Measurements from ENCODE around the gene NRCAM. TPM values are rescaled to one million over a fixed set of nuclear protein-coding genes. Genes with fewer than 3 reads are reported as not detected.

Gene NRCAM
- total RNA-seq, 4 donors from 2014 or later = 0.77 to 30.3 (median 2.0) TPM; not detected in 1

DNA sequence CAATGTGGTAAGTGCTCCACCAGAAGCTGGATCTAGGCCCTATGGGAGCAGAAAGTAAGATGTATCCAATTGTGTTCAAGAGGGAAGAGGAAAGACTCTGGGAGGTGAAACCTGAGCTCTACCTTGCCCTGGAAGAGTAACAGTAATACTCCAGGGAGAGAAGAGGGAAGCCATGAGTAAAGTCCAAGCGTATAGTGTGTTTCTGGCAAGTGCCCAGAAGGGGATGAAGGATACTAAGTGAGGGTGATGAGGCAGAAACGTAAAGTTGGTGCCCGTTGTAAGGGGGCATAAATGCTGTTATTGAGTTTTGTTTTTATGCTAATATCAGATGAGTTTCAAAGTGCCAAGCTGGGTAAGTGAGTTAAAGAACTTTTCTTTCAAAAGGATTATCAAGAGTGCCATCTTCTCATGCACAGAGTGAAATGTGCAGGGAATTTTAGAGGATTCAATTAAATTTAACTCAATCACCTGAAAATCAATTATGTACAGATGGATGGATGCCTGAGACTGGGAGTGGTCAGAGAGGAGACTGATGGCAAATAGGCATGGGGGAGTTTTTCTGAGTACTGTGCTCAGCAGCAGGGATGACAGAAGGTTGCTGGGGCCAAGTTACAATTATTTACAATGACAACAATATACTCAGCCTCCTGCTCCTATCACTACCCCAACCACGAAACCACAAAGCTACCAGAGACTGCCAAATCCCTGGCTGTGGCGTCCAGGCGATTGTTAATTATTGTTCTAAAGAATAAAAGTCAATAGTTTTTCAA lies 202.8 kb downstream of the NRCAM start:
- TF ChIP-seq CTCF (IDR thresholded peaks at IDR 0.05) = no peak
- no peak for TF ChIP-seq POLR2A (IDR thresholded peaks at IDR 0.05)
- Histone ChIP-seq H3K9me3 (no peaks in the 10 kb centered on the region), H3K27ac (no peak overlapping the region), H3K4me1 (no peaks in the 10 kb centered on the region), H3K36me3 (no peaks in the 10 kb centered on the region), H3K4me3 (no peak overlapping the region), H3K27me3 (no peaks in the 10 kb centered on the region)
- no peak for DNase-seq
- intact Hi-C loops (cut with DNase I; ENCODE audit: low total_unique reads) = no loop called here

DNA sequence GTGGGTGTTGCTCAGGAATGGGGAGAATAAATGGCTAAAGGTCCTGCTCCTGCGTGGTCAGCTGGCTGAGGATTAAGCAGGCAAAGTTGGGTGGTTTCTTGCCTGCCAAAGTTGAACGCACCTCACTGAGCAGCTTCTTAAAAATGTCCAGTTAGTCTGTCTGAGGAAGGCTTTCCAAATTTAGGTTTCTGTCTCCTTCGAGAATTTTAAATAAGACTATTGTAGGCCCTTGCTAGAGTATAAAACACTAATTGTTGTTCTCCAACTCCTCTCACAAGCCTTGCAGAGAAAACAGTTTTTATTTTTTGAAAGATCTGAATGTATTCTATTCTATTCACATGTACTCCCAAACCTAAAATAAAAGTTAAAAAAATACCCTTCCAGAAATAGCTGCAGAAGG lies 204.1 kb downstream of the NRCAM start:
- Histone ChIP-seq H3K9me3 (no peaks in the 10 kb centered on the region), H3K4me3 (no peak overlapping the region), H3K4me1 (no peaks in the 10 kb centered on the region), H3K36me3 (no peaks in the 10 kb centered on the region), H3K27ac (no peak overlapping the region), H3K27me3 (no peaks in the 10 kb centered on the region)
- no peak for DNase-seq
- intact Hi-C loops (cut with DNase I; ENCODE audit: low total_unique reads) = no loop called here
- TF ChIP-seq POLR2A (IDR thresholded peaks at IDR 0.05) (no peak), CTCF (IDR thresholded peaks at IDR 0.05) (no peak)

GRCh38 chr7:108251700-108252099 lies 204.5 kb downstream of the NRCAM start:
- intact Hi-C loops (cut with DNase I; ENCODE audit: low total_unique reads) = no loop called here
- no peak for DNase-seq
- no peak for TF ChIP-seq POLR2A (IDR thresholded peaks at IDR 0.05)
- no peak for TF ChIP-seq CTCF (IDR thresholded peaks at IDR 0.05)

DNA sequence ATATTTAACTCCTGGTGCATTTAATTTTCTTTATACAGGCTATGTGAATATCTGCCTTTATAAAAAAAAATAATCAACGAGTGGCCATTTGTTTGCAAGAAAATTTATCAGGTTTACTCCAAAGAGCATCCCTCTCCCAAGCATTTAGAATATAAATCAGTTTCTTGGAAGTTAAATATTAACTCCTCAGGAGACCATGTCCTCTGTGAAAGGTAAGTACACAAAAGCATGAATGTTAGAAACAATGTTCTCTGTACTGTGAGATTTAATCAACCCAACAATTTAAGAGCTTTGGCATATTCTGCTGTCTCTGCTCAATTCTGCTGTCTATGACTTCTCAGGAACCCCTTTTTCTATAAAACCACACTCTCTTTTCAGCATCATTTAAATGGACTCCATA lies 206.8 kb downstream of the NRCAM start:
- Histone ChIP-seq H3K27me3 (no peaks in the 10 kb centered on the region), H3K4me3 (no peak overlapping the region), H3K27ac (no peak overlapping the region), H3K9me3 (no peaks in the 10 kb centered on the region), H3K36me3 (no peaks in the 10 kb centered on the region), H3K4me1 (no peaks in the 10 kb centered on the region)
- intact Hi-C loops (cut with DNase I; ENCODE audit: low total_unique reads) = no loop called here
- no peak for TF ChIP-seq POLR2A (IDR thresholded peaks at IDR 0.05)
- no peak for TF ChIP-seq CTCF (IDR thresholded peaks at IDR 0.05)
- DNase-seq = no peak

More at GRCh38 chr7:108251700-108252099, 204.5 kb downstream of the NRCAM start:
- H3K27me3 ChIP-seq = no peaks in the 10 kb centered on the region
- H3K36me3 ChIP-seq = no peaks in the 10 kb centered on the region
- H3K9me3 ChIP-seq = no peaks in the 10 kb centered on the region
- no peaks in the 10 kb centered on the region for H3K4me1 ChIP-seq
- H3K27ac ChIP-seq = no peak overlapping the region
- H3K4me3 ChIP-seq = no peak overlapping the region

DNA sequence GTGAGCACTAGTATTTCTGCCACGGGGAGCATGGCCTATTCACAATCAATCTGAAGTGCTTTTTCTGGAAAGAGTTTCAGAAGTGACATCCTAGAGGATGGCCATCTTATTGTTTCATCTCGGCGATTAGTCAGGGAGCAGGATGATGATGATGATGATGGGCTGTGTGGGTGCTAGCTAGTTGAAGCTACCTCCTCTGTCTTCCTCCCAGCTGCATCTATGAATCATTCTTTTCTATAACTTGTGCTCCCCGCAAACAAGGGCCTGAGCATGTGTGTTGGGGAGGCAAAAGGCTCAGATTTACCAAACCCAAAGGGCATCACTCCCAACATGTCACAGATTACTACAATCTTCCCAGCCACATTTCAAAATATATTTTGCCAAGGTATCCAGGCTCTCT lies 207.4 kb downstream of the NRCAM start:
- Histone ChIP-seq H3K4me1 (no peaks in the 10 kb centered on the region), H3K27ac (no peak overlapping the region), H3K27me3 (no peaks in the 10 kb centered on the region), H3K4me3 (no peak overlapping the region), H3K36me3 (no peaks in the 10 kb centered on the region), H3K9me3 (no peaks in the 10 kb centered on the region)
- no peak for DNase-seq
- intact Hi-C loops (cut with DNase I; ENCODE audit: low total_unique reads) = no loop called here
- TF ChIP-seq POLR2A (IDR thresholded peaks at IDR 0.05) = no peak
- no peak for TF ChIP-seq CTCF (IDR thresholded peaks at IDR 0.05)
